ENCODE results near the gene PTPRD.
"Not testable (repeated sequence)": the region's sequence is repeated elsewhere in the genome, so short reads cannot be mapped to it uniquely, and the experiment has no call there.

PTPRD gene

GRCh38 chr9:9489183-9489582 is 1123.6 kb downstream of the PTPRD start:
- peaks cover under 1% of the 10 kb centered on the region for H3K9me3 ChIP-seq (ENCODE audit: control insufficient read depth, low read length)
- no peak overlapping the region for H3K27ac ChIP-seq (ENCODE audit: low read depth, low read length, severe bottlenecking)
- H3K4me1 ChIP-seq (ENCODE audit: control insufficient read depth, insufficient read depth, low read length, poor library complexity, severe bottlenecking): no peaks in the 10 kb centered on the region
- WGBS, 2 experiments (ENCODE audit: insufficient coverage in 2 of 2): 67 to 100% methylated on average over 1 of the region's 3 CpGs
- H3K4me3 ChIP-seq (ENCODE audit: extremely low read depth, insufficient read depth, low read length, poor library complexity, severe bottlenecking): no peak overlapping the region
- no peaks in the 10 kb centered on the region for H3K36me3 ChIP-seq (ENCODE audit: control insufficient read depth, insufficient read depth, low read length)

DNA sequence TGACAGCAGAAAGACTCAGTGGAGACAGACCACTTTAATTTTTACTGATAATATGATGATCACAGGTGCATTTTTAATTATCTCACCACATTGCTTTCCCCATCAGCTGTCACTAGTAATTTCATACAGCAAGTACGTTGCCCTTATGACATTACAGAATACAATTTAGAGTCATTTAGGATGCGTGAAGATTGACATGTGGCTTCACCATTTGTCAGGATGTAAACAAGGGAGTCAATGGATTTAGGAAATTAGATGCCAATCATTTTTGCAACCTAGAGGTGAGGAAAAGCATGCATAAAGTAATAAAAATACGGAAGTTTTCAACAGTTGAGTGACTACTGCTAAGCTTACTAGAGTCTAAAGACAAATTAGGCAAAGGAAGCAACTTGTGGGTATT is 1129.6 kb downstream of the PTPRD start:
- H3K4me1 ChIP-seq (ENCODE audit: control insufficient read depth, insufficient read depth, low read length, poor library complexity, severe bottlenecking): no peaks in the 10 kb centered on the region
- no peaks in the 10 kb centered on the region for H3K9me3 ChIP-seq (ENCODE audit: control insufficient read depth, low read length)
- H3K27ac ChIP-seq (ENCODE audit: low read depth, low read length, severe bottlenecking): no peak overlapping the region
- no peaks in the 10 kb centered on the region for H3K36me3 ChIP-seq (ENCODE audit: control insufficient read depth, insufficient read depth, low read length)
- H3K4me3 ChIP-seq (ENCODE audit: extremely low read depth, insufficient read depth, low read length, poor library complexity, severe bottlenecking): no peak overlapping the region
- WGBS, 2 experiments (ENCODE audit: insufficient coverage in 2 of 2): 67 to 86% methylated on average over 1 to 2 of the region's 3 CpGs

DNA sequence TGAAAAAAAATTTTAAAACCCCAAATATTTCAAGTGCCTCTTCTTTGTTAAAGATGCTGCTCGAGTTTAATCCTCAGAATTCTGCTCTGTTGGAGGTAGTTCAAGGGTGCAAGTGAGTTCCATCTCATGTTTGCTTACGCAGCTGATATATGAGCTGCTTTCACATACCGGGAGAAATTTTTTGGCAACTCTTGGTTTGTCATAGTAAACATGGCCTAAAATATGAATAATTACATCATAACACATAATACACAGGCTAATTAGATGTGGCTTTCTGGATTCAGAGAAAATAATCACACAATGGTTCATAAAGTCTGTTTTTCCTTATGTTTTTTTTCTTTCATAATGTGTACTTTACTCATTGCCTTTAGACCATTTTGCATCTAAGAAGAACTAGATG is 1134.1 kb downstream of the PTPRD start:
- Histone ChIP-seq H3K27ac (ENCODE audit: low read depth, low read length, severe bottlenecking) (no peak overlapping the region), H3K4me3 (ENCODE audit: extremely low read depth, insufficient read depth, low read length, poor library complexity, severe bottlenecking) (no peak overlapping the region), H3K36me3 (ENCODE audit: control insufficient read depth, insufficient read depth, low read length) (no peaks in the 10 kb centered on the region), H3K9me3 (ENCODE audit: control insufficient read depth, low read length) (no peaks in the 10 kb centered on the region), H3K4me1 (ENCODE audit: control insufficient read depth, insufficient read depth, low read length, poor library complexity, severe bottlenecking) (no peaks in the 10 kb centered on the region)
- WGBS, 2 experiments (ENCODE audit: insufficient coverage in 2 of 2): no CpG with 5 or more reads among the region's 3 CpGs

GRCh38 chr9:9469271-9469670 is 1143.5 kb downstream of the PTPRD start:
- H3K36me3 ChIP-seq (ENCODE audit: control insufficient read depth, insufficient read depth, low read length): no peaks in the 10 kb centered on the region
- no peaks in the 10 kb centered on the region for H3K4me1 ChIP-seq (ENCODE audit: control insufficient read depth, insufficient read depth, low read length, poor library complexity, severe bottlenecking)
- WGBS, 2 experiments (ENCODE audit: insufficient coverage in 2 of 2): no CpG with 5 or more reads among the region's 2 CpGs
- no peaks in the 10 kb centered on the region for H3K9me3 ChIP-seq (ENCODE audit: control insufficient read depth, low read length)
- H3K27ac ChIP-seq (ENCODE audit: low read depth, low read length, severe bottlenecking): no peak overlapping the region
- H3K4me3 ChIP-seq (ENCODE audit: extremely low read depth, insufficient read depth, low read length, poor library complexity, severe bottlenecking): no peak overlapping the region

GRCh38 chr9:9441874-9442273 is 1170.9 kb downstream of the PTPRD start:
- not testable (repeated sequence) for H3K4me3 ChIP-seq (ENCODE audit: extremely low read depth, insufficient read depth, low read length, poor library complexity, severe bottlenecking); H3K4me1 ChIP-seq (ENCODE audit: control insufficient read depth, insufficient read depth, low read length, poor library complexity, severe bottlenecking); H3K36me3 ChIP-seq (ENCODE audit: control insufficient read depth, insufficient read depth, low read length); H3K27ac ChIP-seq (ENCODE audit: low read depth, low read length, severe bottlenecking); H3K9me3 ChIP-seq (ENCODE audit: control insufficient read depth, low read length)
- WGBS, 2 experiments (ENCODE audit: insufficient coverage in 2 of 2): 82 to 92% methylated on average over 2 to 9 of the region's 19 CpGs

DNA sequence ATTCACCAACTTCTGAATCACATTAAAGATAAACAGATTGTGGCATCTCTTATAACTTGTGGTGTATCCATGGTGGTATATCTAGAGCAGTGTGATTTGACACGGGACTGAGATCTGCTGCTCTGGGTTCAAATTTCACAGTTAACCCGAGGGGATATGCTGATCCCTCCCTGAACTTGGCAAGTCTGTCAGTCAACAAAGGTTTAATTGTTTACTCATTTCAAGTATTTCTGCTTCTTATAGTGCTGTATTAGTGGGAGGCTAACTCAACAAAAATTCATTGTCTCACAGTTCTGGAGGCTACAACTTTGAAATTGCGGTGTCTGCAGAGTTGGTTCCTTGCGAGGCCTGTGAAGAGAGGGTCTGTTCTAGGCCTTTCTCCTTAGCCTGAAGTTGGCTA is 1175.2 kb downstream of the PTPRD start:
- H3K4me1 ChIP-seq (ENCODE audit: control insufficient read depth, insufficient read depth, low read length, poor library complexity, severe bottlenecking): no peaks in the 10 kb centered on the region
- H3K36me3 ChIP-seq (ENCODE audit: control insufficient read depth, insufficient read depth, low read length): no peaks in the 10 kb centered on the region
- no peaks in the 10 kb centered on the region for H3K9me3 ChIP-seq (ENCODE audit: control insufficient read depth, low read length)
- no peak overlapping the region for H3K4me3 ChIP-seq (ENCODE audit: extremely low read depth, insufficient read depth, low read length, poor library complexity, severe bottlenecking)
- WGBS, 2 experiments (ENCODE audit: insufficient coverage in 2 of 2): 83% methylated on average over 2 to 3 of the region's 4 CpGs
- H3K27ac ChIP-seq (ENCODE audit: low read depth, low read length, severe bottlenecking): no peak overlapping the region

DNA sequence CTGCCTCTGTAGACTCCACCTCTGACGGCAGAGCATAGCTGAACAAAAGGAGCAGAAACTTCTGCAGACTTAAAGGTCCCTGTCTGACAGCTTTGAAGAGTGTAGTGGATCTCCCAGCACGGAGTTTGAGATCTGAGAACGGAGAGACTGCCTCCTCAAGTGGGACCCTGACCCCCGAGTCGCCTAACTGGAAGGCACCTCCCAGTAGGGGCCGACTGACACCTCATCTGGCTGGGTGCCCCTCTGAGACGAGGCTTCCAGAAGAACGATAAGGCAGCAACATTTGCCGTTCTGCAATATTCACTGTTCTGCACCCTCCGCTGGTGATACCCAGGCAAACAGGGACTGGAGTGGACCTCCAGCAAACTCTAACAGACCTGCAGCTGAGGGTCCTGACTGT is 1186.3 kb downstream of the PTPRD start:
- 94 to 96% methylated on average over 10 of the region's 10 CpGs for WGBS, 2 experiments (ENCODE audit: insufficient coverage in 2 of 2)
- not testable (repeated sequence) for H3K4me1 ChIP-seq (ENCODE audit: control insufficient read depth, insufficient read depth, low read length, poor library complexity, severe bottlenecking); H3K36me3 ChIP-seq (ENCODE audit: control insufficient read depth, insufficient read depth, low read length); H3K27ac ChIP-seq (ENCODE audit: low read depth, low read length, severe bottlenecking); H3K9me3 ChIP-seq (ENCODE audit: control insufficient read depth, low read length); H3K4me3 ChIP-seq (ENCODE audit: extremely low read depth, insufficient read depth, low read length, poor library complexity, severe bottlenecking)

GRCh38 chr9:9412241-9412640 is 1200.6 kb downstream of the PTPRD start:
- Histone ChIP-seq H3K4me1 (ENCODE audit: control insufficient read depth, insufficient read depth, low read length, poor library complexity, severe bottlenecking) (no peaks in the 10 kb centered on the region), H3K9me3 (ENCODE audit: control insufficient read depth, low read length) (no peaks in the 10 kb centered on the region), H3K27ac (ENCODE audit: low read depth, low read length, severe bottlenecking) (no peak overlapping the region), H3K4me3 (ENCODE audit: extremely low read depth, insufficient read depth, low read length, poor library complexity, severe bottlenecking) (no peak overlapping the region), H3K36me3 (ENCODE audit: control insufficient read depth, insufficient read depth, low read length) (no peaks in the 10 kb centered on the region)
- WGBS, 2 experiments (ENCODE audit: insufficient coverage in 2 of 2): 79% methylated on average over 2 of the region's 3 CpGs; no CpG with 5 or more reads in 1 of the 2 experiments

DNA sequence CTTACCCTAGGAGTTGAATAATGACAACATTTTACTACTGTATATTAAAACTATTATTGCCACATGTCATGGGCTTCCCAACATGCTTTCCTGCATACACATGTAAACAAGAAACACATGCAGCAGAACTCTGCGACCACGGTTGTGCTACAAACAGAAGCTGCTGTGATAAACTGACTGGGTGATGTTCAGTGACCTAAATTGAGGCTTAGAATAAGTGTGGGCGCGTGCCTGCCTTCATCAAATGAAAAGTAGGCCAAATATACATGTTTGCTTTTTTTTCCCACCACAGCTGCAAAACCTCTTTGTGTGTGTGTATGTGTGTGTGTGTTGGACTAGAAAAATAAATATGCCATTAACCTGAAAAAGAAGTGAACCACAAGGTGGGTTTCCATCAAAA is 1202.1 kb downstream of the PTPRD start:
- H3K27ac ChIP-seq (ENCODE audit: low read depth, low read length, severe bottlenecking): no peak overlapping the region
- no peaks in the 10 kb centered on the region for H3K36me3 ChIP-seq (ENCODE audit: control insufficient read depth, insufficient read depth, low read length)
- H3K4me3 ChIP-seq (ENCODE audit: extremely low read depth, insufficient read depth, low read length, poor library complexity, severe bottlenecking): no peak overlapping the region
- no peaks in the 10 kb centered on the region for H3K4me1 ChIP-seq (ENCODE audit: control insufficient read depth, insufficient read depth, low read length, poor library complexity, severe bottlenecking)
- WGBS, 2 experiments (ENCODE audit: insufficient coverage in 2 of 2): 93% methylated on average over 2 of the region's 4 CpGs; no CpG with 5 or more reads in 1 of the 2 experiments
- H3K9me3 ChIP-seq (ENCODE audit: control insufficient read depth, low read length): no peaks in the 10 kb centered on the region

DNA sequence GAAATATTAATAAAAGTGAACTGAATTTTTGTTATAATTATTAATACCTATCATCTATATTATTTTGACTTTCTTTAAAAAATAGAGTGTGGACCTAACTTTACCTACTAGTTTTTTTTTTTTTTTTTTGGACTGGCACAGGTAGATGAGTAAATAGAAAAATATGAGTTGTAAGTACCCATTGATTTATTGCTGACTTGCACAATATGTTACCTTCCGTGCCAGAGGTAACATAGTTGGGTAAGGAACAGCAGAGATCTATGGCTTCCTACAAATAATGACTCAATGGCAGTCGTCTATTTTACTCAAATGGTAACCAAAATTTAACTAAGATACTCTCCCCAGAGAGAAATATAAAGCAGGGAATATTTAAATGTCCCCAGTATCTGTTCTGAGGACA is 1212.8 kb downstream of the PTPRD start:
- Histone ChIP-seq H3K4me3 (ENCODE audit: extremely low read depth, insufficient read depth, low read length, poor library complexity, severe bottlenecking) (no peak overlapping the region), H3K27ac (ENCODE audit: low read depth, low read length, severe bottlenecking) (no peak overlapping the region), H3K4me1 (ENCODE audit: control insufficient read depth, insufficient read depth, low read length, poor library complexity, severe bottlenecking) (no peaks in the 10 kb centered on the region), H3K9me3 (ENCODE audit: control insufficient read depth, low read length) (no peaks in the 10 kb centered on the region), H3K36me3 (ENCODE audit: control insufficient read depth, insufficient read depth, low read length) (no peaks in the 10 kb centered on the region)
- WGBS, 2 experiments (ENCODE audit: insufficient coverage in 2 of 2): 100% methylated on average over 1 of the region's 2 CpGs

DNA sequence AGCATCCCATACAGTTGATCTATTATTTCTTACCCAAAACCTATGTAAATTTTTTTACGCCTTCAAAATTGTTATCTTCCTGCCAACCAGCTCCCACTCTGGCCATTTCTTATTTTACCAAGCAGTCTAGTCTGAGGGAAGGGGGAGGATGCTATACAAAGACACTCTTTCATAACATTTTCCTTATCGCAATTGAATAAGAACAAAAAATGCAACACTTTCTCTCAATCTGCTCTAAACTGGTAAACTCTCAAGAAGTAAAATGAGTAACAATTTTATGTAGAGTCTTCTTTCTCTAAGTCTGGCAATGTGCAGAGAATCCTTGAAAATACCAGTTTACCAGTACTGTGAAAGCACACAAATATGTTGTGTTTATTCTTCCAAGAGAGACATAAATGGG is 1216.3 kb downstream of the PTPRD start:
- Histone ChIP-seq H3K27ac (ENCODE audit: low read depth, low read length, severe bottlenecking) (no peak overlapping the region), H3K4me1 (ENCODE audit: control insufficient read depth, insufficient read depth, low read length, poor library complexity, severe bottlenecking) (no peaks in the 10 kb centered on the region), H3K4me3 (ENCODE audit: extremely low read depth, insufficient read depth, low read length, poor library complexity, severe bottlenecking) (no peak overlapping the region), H3K9me3 (ENCODE audit: control insufficient read depth, low read length) (no peaks in the 10 kb centered on the region), H3K36me3 (ENCODE audit: control insufficient read depth, insufficient read depth, low read length) (no peaks in the 10 kb centered on the region)
- WGBS, 2 experiments (ENCODE audit: insufficient coverage in 2 of 2): no CpG with 5 or more reads among the region's 2 CpGs

DNA sequence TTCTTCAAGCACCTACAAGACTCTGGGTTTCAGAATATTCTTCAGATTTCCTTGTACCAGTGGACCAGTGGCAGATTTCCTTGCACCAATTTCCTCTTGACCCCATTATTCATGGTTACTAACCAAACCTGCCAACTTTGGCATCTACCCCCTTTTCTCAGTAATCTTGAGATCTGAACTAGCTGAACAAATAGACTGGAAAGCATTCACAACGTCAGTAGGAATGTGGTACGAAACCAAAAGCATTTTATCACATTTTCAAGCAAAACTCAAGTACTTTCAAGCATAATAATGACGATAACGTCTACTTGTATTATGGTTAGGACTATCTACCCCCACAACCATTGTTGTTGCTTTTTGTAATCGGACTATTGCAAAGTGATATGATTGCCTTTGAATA is 1217.3 kb downstream of the PTPRD start:
- H3K36me3 ChIP-seq (ENCODE audit: control insufficient read depth, insufficient read depth, low read length): no peaks in the 10 kb centered on the region
- 88 to 100% methylated on average over 2 of the region's 5 CpGs for WGBS, 2 experiments (ENCODE audit: insufficient coverage in 2 of 2)
- no peak overlapping the region for H3K27ac ChIP-seq (ENCODE audit: low read depth, low read length, severe bottlenecking)

More for the DNA sequence above, 1217.3 kb downstream of the PTPRD start:
- H3K4me3 ChIP-seq (ENCODE audit: extremely low read depth, insufficient read depth, low read length, poor library complexity, severe bottlenecking): no peak overlapping the region
- H3K4me1 ChIP-seq (ENCODE audit: control insufficient read depth, insufficient read depth, low read length, poor library complexity, severe bottlenecking): no peaks in the 10 kb centered on the region
- no peaks in the 10 kb centered on the region for H3K9me3 ChIP-seq (ENCODE audit: control insufficient read depth, low read length)

Data from mesodermal cell (in vitro differentiated cells).